ENCODE data around the gene GALNTL6.
"Not testable (repeated sequence)": the region's sequence is repeated elsewhere in the genome, so short reads cannot be mapped to it uniquely, and the experiment has no call there.

Gene GALNTL6

DNA sequence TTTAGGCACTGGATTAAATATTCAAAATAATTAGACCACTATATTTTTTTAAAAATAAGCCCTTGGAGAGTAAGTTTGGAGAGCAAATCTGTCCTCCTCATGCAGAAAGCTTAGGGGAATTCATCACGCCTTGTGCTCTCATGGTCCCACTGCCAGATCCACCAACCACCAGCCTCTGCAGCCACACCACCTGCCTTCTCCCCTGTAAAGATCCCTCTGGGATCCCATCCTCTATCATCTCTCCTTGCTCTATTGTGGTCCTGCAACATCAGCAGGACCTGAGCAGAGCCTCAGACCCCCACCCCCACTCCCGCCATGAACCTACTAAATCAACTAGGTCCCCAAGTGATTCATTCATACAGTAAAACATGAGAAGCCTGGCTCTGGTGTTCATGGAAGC is 872.8 kb downstream of the GALNTL6 start:
- no peak for DNase-seq

DNA sequence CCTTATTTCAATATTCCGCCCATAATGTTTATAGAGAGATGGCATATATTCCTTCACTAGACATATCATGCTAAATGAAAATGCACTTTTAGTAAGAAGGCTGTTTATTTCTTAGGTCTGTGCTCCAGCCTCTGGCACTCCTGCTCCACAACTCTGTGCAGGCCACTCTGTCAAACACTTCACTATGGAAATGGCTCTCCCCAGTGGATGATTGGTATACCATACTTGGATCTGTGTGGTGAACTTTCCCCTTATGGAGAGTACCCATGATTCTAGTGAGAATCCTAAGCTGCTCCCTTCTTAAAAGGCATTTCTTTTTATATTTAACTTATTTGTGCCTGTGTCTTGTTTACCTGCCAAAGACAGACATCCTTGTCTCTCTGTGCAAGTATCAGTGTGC is 875.3 kb downstream of the GALNTL6 start:
- no peak for DNase-seq

DNA sequence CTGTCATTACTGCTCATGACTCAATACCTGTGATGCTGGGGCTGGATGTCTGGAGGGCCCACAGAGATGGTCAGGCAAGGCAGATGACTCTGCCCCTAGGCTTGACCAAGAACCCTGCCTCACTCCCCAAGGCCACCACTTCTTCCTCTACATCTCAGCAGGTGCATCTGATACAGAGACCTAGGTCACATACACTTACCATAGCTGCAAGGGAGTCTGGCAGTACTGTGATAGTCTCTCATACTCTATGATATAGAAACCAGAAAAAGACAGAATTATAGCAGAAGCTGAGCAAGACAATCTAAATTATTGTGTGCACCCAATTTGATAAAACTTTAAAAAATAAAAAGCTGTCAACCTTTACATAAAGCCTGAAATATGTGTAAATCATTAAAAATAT is 878.3 kb downstream of the GALNTL6 start:
- DNase-seq = no peak

DNA sequence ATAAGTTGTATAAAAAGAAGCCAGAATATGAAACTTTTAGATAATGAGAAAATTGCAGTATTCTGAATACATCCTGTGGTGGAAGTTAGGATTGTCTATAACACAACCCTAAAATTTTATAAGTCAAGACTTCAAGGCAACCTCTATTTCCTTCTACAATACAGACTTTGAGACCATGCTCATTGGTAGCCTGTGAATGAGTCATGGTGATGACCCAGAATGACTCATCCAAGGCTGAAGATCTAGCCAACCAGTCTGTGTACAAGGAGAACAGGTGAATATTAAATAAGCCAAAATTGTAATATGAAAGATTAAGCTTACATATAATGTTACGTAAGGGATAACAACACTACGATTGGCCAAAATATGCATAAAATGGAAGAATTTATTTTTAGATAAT is 879.5 kb downstream of the GALNTL6 start:
- DNase-seq = no peak

DNA sequence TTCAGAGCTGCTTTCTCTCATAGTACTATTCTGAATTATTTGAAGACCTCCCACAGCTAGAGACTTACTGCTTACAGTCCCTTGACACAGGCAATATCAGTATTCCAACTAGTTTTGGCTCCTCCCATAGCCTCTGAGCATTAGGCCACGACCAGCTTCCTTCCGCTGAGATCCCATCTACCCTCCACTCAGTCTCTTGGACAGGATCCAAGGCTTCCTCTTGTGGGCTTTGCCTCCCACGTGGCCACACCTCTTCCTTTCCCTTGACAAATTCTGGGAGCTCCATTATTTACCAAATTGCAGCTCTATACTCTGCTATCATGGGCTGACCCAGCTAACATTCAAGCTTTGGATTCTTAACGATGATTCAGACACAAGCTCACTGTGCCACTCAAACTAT is 885.1 kb downstream of the GALNTL6 start:
- DNase-seq = no peak

DNA sequence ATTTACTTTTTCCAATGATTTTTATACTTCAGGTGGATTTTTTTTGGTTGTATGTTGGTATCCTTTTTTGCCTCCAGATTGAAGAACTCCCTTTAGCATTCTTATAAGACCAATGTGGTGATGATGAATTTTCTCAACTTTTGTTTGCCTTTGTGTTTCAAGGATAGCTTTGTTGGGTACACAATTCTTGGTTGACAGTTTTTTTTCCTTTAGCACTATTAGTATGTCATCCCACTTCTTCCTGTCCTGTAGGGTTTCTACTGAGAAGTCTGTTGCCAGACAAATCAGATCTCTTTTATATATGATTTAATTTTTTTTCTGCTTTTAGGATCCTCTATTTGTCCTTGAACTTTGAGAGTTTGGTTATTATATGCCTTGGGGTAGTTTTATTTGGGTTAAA is 892.4 kb downstream of the GALNTL6 start:
- no peak for DNase-seq

DNA sequence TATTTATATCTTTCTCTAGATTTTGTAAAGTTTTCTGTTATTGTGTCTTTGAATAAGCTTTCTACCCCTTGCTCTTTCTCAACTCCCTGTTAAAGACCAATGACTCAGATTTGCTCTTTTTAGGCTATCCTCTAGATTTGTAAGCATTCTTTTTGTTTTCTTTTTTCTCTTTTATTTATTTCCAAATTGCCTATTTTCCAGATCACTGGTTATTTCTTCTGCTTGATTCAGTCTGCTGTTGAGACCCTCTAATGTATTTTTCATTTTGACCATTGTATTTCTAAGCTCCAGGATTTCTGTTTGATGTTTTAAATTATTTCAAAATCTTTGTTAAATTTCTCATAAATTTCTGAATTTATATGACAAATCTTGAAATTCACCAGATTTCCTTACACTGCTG is 892.8 kb downstream of the GALNTL6 start:
- no peak for DNase-seq

DNA sequence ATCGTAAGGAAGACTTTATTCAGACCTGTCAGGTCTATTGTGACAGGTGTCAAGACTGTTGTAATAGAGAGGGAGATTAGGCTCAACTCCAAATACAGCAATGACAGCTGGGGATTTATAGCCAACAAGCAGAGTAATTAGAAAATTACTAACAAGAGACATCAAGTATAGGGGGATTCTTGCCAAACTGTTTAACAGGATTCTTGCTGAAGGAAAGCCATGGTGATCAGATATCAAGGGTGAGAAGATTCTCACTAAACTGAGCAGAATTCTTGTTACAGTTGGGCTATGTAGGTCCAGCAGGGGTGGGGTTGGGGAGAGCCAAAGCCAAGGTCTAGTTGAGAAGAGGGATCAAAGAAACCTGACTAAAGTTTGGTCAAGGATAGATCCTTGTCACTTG is 894.4 kb downstream of the GALNTL6 start:
- DNase-seq = no peak

DNA sequence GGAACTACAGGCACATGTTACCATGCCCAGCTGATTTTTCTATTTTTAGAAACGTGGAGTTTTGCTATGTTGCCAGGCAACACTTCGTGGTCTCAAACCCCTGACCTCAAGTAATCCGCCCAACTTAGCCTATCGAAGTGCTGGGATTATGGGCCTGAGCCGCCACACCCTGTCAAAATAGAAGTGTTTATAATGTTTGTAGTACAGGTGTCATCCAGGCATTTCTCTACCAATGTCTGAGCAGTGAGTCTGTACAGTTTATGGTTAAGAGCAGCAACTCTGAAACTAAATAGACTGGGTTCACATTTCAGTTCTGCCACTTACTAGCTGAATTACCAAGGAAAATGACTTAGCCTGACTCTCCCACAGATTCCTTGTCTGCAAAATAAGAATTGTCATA is 895.0 kb downstream of the GALNTL6 start:
- no peak for DNase-seq

DNA sequence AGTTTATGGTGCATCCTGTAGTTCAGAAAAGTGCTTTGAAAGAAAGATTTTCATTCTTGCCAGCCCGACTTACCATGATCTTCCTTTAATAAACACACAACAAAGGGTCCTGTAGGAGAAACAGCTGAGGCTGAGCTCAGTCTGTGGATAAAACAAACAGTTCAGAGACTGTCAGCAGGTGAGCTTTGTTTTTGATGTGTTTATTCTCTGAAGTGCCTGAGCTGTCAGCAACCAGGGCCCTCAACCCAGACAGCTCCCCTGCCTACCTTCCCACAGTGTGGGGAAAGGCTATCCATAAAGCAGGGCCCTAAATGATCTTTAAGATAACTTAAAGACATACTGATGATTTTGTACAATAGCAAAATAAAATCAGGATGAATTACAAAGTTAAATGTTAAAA is 896.2 kb downstream of the GALNTL6 start:
- no peak for DNase-seq

DNA sequence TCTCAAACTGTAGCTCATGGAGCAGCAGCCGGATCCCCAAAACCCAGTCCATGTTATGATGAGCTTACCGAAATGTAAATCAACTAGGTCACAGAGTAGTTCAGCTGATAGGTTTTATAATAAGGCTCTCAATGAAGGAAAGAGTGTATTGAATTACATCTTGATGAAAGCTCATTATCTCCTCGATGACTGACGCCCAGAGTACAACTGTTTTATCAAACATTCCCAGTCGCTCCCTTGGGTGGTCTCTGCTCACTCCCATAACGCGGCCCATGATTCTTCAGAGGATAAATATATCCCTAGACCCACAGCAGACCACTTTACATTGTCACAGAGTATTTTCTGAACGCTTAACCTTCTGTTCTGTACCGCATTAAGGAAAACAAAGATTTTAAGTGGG is 903.1 kb downstream of the GALNTL6 start:
- DNase-seq = no peak

DNA sequence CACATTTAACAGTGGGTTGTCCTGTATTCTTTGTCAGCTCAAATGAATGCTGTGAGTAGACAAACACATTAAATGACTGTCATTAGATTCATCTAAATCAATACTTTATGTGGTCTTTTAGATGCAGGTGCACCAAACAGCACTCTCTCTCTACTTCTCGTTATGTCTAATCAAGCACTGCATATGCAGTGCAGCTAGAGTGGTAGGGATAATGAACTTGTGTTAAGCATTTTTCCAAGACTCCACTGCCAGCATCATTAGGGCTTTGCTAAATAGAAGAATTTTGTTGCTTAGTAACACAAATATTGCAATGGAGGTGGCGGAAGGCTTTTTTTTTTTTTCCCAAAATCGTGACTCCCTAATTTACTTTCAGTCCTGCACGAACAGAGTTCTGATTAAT is 908.5 kb downstream of the GALNTL6 start:
- DNase-seq = no peak

DNA sequence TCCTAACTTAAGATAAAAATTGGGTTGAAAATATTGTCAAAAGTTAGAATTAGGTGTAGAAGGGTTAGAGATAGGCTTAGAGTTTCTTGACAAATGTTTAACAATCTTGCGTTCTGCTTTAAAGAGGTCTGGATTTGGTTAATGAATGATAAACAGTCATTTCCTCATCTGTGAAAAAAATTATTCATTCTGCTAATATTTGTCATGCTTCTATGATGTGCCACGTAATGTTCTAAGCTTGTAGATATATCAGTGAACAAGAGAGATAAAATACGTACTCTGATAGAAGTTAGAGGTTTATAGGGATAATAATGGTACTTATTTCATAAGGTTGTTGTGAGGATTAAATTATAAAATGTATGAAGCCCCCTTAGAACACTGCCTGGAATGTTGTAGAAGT is 912.4 kb downstream of the GALNTL6 start:
- no peak for DNase-seq

DNA sequence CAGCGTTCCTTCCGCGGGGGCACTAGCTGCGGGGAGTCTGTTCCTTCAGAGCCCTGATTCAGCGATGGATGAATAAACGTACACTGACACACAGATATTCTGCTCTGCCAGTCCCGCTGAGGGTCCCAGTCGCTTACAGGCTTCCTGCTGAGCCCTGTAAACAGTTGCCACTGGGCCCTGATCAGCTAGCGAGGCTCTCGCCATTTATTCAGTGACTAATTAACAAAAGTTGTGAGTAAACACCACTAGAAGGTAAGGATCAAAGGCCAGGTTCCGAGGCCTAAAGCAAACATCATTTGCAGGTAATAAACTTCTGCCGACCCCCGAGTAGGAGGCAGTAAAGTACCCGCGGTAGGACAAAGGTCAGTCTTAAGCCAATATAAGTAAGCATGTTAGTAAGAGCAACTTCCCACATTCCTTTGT is 912.8 kb downstream of the GALNTL6 start:
- no peak for DNase-seq

DNA sequence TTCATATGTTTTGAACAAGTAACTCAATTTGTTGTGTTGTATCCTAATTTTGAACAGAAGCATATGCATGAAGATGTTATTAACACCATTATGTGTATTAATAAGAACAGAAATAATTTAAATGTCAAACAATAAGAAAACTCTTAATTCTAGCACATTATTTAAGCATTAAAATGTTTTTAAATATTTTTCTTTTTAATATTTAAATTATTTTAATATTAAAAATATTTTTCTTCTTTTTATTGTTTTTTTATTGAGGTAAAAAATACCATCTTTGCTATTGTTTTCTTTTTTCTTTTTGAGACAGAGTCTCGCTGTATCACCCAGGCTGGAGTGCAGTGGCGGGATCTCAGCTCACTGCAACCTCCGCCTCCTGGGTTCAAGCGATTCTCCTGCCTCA is 914.4 kb downstream of the GALNTL6 start:
- no peak for DNase-seq

DNA sequence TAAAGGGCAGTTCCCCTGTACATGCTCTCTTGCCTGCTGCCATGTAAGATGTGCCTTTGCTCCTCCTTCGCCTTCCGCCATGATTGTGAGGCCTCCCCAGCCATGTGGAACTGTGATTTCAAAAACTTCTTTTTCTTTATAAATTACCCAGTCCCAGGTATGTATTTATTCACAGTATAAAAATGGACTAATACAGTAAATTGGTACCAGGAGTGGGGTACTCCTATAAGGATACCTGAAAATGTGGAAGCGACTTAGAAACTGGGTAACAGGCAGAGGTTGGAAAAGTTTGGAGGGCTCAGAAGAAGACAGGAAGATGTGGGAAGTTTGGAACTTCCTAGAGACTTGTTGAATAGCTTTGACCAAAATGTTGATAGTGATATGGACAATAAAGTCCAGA is 920.4 kb downstream of the GALNTL6 start:
- not testable (repeated sequence) for DNase-seq

DNA sequence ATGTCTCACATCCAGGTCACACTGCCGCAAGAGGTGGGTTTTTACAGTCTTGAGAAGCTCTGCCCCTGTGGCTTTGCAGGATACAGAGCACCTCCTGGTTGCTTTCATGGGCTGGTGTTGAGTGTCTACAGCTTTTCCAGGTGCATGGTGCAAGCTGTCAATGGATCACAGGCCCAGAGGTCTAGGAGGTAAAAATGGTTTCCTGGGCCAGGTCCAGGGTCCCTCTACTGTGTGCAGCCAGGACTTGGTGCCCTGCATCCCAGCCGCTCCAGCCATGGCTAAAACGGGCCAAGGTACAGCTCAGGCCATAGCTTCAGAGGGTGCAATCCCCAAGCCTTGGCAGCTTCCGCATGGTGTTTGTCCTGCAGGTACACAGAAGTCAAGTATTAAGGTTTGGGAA is 921.4 kb downstream of the GALNTL6 start:
- DNase-seq = no peak

DNA sequence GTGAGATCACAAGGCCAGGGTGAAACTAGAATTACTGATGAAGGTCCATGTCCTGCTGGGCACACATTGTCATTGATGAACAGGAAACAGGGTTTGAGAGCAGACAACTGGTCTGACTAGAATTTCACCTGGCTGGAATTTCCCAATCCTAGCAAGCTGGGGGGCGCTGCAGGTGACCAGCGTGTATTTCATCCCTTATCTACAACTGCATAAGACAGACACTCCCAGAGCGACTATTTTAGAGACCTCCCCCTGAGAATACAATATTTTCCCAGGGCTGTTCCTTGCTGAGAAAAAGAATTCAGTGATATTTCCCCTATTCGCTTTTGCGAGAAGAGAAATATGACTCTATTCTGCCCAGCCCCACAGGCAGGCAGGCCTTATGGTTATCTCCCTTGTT is 922.8 kb downstream of the GALNTL6 start:
- no peak for DNase-seq

DNA sequence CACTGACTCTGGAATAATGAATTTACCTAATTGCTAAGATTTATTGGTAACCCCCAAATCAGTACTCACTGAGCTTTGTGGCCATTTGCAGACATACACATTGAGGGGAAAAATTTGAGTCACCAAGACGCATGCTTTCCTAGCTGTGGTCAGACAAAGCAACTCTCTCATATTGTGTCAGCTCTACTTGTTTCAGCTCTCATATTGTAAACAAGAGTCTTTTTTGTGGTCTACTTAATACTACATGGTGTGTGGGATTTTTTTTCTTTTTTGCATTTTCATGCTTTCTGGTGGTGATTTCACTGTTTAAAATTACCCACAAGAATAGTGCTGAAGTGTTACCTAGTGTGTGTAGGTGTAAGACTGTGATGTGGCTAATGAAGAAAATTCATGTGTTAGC is 927.2 kb downstream of the GALNTL6 start:
- no peak for DNase-seq

DNA sequence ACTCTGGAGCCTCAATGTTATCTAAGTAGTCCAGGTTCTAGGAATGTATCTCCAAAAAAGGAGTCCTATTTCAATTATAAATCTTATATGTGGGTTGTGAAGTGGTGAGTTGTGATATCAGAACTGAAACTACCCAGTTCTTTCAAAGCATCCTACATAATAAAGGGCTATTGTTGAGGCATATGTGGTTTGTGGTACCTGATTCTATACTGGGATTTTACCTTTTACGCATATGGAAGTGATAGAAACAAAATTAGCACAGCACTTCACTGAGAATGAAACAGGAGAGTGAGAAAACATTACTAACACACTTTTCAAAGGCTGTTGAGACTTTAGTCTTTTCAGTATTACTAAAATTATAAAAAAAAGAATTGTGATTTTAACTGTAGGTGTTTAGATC is 937.7 kb downstream of the GALNTL6 start:
- DNase-seq = no peak

DNA sequence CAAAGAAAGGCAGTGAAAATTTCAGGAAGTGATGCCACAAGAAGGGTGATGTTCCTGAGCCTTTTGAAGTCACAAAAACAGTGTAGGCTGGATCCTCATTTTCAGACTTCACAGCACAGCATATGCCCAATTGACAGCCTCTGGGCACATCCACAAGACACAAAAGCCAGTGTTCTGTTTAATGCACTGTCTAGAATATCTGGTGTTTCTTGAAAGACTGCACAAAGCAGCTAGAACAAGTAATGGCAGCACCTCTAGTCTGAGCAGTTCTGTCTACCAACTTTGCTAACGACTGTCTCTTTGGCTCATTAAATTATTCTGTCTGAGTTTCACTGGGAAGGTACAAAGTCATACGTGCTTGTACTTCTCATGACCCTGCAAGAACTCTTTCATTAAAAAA is 938.3 kb downstream of the GALNTL6 start:
- no peak for DNase-seq

DNA sequence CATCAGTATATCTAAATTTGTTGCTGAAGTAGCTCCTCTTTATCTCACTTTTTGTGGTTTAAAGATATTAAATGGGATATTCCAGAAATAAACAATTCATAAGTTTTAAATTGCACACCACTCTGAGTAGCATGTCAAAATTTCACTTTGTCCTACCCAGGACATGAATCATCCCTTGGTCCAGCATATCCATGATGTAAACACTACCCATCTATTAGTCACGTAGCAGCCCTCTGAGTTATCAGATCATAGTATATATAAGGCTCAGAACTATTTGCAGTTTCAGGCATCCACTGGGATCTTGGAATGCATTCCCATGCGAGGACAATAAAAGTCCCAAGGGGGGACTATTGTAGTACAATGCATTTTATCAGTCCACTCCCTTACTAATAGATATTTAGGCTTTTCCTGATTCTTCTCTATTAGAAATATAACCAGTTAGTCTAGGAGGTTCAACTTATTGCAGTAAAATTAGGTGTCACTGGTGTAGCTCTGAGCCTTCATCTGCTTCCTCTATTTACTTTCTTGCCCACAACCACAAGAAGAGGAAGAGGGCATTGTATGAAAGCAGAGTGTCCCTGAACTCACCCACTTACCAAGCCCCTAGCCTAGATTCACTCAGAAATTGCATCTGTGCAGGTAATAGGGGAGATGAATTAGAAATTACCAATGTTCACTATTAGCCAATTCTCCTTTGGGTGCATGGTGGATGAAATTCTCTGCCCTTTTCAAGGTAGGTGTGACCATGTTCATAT is 945.6 kb downstream of the GALNTL6 start:
- no peak for DNase-seq

DNA sequence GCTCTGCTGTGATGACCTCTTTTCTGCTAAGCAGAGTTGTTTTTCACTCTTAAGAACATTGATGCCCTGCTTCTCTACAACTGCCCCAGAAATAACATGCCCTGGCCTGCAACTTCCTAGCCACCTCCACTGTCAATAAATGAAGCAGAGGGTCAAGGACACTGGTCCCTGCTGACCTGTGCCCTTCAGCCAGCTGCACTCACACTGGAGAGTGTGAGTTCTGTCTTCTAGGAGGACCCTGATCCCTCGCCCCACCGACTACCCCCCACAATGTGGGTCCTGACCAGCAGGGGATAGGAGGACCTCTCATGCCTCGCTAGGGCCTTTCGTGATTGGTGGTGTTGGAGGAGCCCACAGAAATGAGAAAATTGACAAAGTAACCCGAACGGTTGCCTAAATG is 947.3 kb downstream of the GALNTL6 start:
- DNase-seq = no peak

DNA sequence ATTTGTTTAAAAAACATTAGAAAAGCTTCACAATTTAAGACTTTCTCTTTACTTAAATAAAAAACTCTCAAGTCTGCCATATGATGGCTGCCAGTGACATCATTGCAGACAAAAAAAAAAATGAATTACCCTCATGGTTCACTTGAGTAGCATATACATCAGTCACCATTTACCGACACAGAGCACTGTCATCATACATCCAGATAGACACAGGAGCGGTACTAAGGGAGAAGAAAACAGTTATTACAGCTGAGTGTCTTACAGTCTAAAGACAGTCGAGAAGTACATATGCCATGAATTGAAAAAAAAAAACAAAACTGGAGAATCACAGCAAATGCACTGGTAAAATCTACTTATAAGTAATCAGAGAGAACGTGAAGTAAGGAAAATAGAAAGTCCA is 949.7 kb downstream of the GALNTL6 start:
- no peak for DNase-seq

DNA sequence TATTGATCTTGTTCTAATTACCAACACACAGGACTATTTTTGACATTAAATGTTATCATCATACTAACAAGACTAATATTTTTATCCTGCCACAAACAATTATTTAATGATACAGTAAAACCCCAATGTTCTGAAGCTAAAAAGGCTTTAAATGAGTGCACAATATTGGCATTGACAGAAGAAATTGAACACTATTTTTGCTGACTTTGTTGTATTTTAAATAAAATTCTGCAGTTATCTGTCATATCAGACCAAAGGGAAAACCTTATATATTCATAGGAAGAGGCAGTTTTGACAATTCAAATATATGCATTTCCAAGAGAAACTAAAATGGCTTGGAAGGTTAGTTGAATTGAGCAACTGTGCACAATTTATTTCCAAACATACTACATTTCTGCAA is 957.6 kb downstream of the GALNTL6 start:
- DNase-seq = no peak

DNA sequence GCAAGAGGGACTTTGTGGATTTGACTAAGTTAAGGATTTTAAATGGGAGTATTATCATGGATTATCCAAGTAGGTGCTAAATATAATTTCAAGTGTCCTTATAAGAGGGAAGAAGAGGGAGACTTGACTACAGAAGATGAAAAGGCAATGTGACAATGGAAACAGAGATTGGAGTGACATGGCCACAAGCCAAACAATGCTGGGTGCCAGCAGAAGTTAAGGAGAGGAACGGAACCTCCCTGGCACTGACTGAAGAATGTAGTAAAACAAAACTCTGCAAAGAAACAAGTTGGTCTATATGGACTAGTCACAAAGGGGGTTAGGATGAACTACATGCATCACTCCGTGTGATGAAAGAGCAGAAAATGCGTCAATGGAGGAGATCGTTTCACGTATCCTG is 959.6 kb downstream of the GALNTL6 start:
- no peak for DNase-seq

All from CD4-positive, alpha-beta T cell treated with Interleukin-6 for 4 hours (primary cell).